Activated CD8-positive, alpha-beta memory T cell treated with anti-CD3 and anti-CD28 coated beads, Interleukin-2, amount 50 U/mL, for 24 hours (primary cell): ENCODE results near the gene METTL1.

Experiments
- DNase-seq: peaks from one replicate; pipeline ENCODE4 v3.0.0-alpha.2; 2020; ENCODE audit errors: extremely low read depth

METTL1 gene

GRCh38 chr12:57767876-57768275 is 4.0 kb downstream of the METTL1 start:
- no peak for DNase-seq

GRCh38 chr12:57767305-57767698 is 4.6 kb downstream of the METTL1 start:
- no peak for DNase-seq

- no peak for DNase-seq
These were observed 5.2 kb downstream of the METTL1 start, which contains the start of gene CYP27B1 for GRCh38 chr12:57766464-57767304. Gene CYP27B1, minus strand, starts transcription at chr12:57767078. Its CDS starts 37 bp downstream, at chr12:57767041.

GRCh38 chr12:57765698-57766463 is 6.0 kb downstream of the METTL1 start:
- DNase-seq: no peak

- no peak for DNase-seq
These were observed 6.8 kb downstream of the METTL1 start for GRCh38 chr12:57765003-57765697.

GRCh38 chr12:57764662-57765002 is 7.3 kb downstream of the METTL1 start:
- DNase-seq: no peak

- no peak for DNase-seq
These were observed 7.8 kb downstream of the METTL1 start for GRCh38 chr12:57763881-57764661.

GRCh38 chr12:57762463-57762862 is 9.4 kb downstream of the METTL1 start:
- no peak for DNase-seq

- no peak for DNase-seq
These were observed 10.4 kb downstream of the METTL1 start for GRCh38 chr12:57761391-57761998.

GRCh38 chr12:57760347-57760982 is 11.4 kb downstream of the METTL1 start:
- DNase-seq: no peak

- no peak for DNase-seq
These were observed 12.4 kb downstream of the METTL1 start for GRCh38 chr12:57759360-57759980.

- DNase-seq: no peak
These were observed 13.1 kb downstream of the METTL1 start for GRCh38 chr12:57758552-57759359.

- no peak for DNase-seq
These were observed 14.1 kb downstream of the METTL1 start for GRCh38 chr12:57757771-57758170.

GRCh38 chr12:57756406-57757341 is 15.2 kb downstream of the METTL1 start:
- DNase-seq: no peak

GRCh38 chr12:57755454-57756372 is 16.2 kb downstream of the METTL1 start:
- DNase-seq: no peak

- no peak for DNase-seq
These were observed 16.8 kb downstream of the METTL1 start for GRCh38 chr12:57755194-57755453.

- DNase-seq: no peak
These were observed 17.3 kb downstream of the METTL1 start, which contains the start of gene MARCHF9 for GRCh38 chr12:57754411-57755193. Gene MARCHF9, plus strand, starts transcription at chr12:57755103. Its CDS starts 426 bp downstream, at chr12:57755529.
